ENCODE results near the gene TXN.

DNA sequence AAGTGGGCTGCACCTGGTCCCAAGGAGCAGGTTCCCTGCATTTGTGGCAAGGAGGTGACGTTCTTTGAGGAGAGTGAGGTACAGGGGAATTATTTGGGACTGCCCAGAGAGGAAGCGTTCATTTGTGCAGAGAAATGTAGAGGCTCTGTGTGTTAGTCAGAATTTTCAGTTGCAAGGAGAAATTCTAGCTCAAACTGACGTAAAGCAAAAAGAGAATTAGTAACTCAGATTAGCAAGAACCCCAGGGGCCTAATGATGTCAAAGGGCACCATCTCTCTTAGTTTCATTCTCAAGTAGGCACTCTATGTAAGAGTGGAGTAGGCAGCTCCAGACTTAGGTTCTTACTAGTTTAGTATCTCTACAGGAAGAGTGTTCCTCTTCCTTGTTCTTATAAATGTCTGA is 2.4 kb upstream of the TXN start:
- TF ChIP-seq POLR2A (IDR thresholded peaks at IDR 0.05; ENCODE audit: low read depth, low read length) (no peak), TAF1 (IDR thresholded peaks at IDR 0.05; ENCODE audit: low read depth, low read length) (0 out of 2 replicates have a peak, but pooled peaks have one; percentile 46), POLR2AphosphoS5 (IDR thresholded peaks at IDR 0.05; ENCODE audit: low read depth, low read length) (no peak), POU2F2 (IDR thresholded peaks at IDR 0.05; ENCODE audit: low read depth, low read length) (no peak), PAX5 (IDR thresholded peaks at IDR 0.05; ENCODE audit: insufficient read depth, low read length, severe bottlenecking) (no peak), SPI1 (IDR thresholded peaks at IDR 0.05; ENCODE audit: low read depth, low read length) (peak; percentile 90)

Measured in GM12891 (cell line).